ENCODE measurements around the gene MRC2.

Gene MRC2

GRCh38 chr17:62703776-62704380 lies 76.4 kb downstream of the MRC2 start:
- DNase-seq = peak; percentile 42 to 65 (median 52)

- DNase-seq = no peak
These were observed 77.0 kb downstream of the MRC2 start for GRCh38 chr17:62704381-62704971.

DNA sequence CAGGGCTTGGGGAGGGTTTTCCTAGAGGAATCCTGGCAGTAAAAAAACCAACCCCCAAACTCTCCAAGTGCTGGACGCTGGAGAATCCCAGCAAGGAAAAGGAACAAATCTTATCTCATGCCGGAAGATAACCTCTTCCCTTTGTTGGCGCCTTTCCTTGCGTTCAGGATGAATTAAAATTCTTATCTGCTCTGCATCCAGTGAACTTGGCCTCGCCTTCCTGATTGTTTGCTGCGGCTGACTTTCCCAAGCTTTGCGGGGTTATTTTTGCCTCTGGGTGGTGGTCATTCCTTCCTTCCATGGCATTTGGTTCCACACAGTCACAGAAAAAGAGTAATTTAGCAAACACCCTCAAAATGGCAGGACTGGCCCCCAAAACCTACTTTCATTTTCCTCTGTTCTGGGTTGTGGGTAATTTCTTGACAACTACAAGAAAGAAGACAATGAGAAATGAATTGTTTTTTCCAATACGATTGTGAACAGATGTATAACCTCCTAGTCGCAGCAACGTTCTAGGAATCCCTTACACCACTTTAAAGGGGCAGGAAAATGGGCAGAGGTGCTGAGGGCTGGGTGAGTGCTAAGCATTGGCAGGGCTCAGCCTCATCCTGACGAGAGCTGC lies 77.8 kb downstream of the MRC2 start:
- DNase-seq = no peak

DNA sequence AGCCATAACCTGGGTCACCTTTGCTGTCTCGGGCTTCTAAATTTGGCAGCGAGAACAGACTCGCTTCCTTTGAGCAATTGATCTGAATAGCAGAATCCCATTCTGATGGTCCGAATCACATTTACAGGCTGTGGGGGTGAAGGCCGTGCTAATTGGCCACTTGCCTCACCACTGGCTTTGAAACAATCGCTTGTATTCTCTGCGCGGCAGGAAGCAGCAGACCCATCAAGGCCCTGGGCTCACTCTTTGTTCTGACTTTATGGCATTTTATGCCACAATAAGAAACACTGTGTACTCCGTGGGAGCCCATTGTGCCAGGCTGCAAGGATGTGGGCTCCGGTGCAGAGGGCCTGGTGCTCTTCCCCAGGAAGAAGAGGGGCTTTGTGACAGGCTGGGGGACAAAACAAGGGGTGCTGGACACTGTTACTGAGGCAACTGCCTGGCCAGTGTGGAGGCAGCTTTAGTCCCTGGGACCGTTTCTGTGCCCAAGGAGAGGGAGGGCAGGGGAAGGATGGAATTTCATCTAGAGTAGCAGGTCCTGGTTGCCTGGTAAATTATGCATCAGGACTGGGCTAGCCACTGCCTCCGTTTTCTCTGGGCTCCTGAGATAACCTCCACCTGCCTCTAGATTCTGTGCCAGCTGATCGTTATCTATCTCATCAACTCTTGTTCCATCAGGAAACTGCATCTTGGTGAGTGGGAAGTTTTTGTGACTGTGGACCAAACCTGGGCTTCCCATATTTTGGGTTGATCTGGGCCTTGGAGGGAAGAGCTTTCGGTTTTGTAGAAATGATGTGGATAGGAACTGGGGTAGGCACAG lies 78.5 kb downstream of the MRC2 start:
- no peak for DNase-seq

DNA sequence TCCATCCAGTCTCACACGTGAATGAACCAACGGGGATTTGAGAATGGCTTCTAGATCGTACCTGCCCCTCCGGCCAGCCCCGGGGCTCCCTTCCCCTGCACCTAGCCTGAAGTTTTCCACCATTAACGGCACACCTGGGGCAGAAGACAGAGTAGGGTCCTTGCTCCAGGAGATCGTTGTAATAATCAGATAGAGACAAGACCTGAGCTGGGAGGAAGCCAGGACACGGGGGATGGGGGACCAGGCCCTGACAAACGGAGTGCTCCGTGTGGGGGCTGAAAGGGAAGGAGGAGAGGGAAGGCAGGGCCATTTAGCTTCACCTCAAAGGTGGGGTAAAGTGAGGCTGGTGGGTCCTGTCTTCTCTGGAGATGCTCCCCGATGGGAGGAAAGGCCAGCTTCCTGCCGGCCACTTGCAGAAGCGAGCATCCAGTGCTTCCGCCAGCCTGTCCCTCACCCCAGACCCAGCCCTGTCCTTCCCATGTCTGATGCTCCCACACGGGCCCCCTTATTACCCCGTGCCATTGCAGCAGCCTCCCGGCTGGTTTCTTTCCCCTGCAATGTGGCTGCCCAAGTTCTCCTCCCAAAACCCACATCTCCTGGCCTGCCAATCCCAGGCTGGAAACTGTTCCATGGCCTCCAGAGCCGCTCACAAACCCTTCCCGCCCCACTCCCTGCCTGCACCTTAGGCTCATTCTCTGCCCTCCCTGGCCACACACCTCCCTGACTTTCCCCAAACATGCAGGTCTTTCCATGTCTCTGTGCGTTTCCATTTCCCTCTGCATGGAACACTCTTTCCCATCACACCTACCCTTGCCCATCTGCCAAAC lies 79.3 kb downstream of the MRC2 start:
- DNase-seq = no peak

GRCh38 chr17:62707425-62707739 lies 79.9 kb downstream of the MRC2 start:
- DNase-seq = no peak

DNA sequence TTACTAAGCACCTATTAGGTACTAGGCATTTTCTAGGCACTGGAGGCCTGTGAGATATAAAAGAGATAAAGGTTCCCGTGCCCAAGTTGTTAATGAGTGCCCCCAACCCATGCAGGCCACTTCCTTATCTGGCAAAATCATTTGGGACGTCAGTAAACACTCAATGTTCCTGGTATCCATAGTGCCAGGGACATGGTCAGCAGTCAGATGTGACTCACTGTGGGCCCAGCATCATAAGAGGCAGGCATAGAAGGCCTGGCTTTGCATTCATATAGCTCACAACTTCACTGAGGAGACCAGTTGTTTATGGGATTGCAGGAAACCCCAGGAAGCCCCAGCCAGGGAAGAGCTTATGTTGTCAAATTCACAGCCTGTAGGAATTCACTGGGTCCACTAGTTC lies 81.1 kb downstream of the MRC2 start:
- DNase-seq = no peak

DNA sequence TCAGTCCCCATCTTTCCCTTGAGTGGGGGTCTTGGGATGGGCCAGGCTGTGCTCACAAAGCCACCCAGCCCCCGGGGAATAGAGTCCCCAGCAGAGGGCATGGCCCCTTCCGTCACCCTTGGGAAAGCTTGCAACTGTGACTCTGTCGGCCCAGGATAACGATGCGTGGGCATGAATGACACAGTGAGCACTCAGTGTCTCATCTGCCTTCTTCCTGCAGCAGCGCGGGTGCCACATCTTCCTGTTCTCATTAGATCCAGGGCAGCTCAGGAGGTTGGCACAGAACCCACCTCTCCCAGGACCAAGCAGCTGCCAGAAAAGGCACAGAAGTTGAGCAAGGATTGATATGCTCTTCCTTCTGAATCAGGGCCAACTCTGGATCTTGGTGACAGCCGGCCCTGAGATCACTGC lies 84.7 kb downstream of the MRC2 start:
- DNase-seq = no peak

GRCh38 chr17:62713086-62713881 lies 85.8 kb downstream of the MRC2 start:
- no peak for DNase-seq

- no peak for DNase-seq
These were observed 86.7 kb downstream of the MRC2 start for GRCh38 chr17:62714016-62714777.

GRCh38 chr17:62715882-62716390 lies 88.5 kb downstream of the MRC2 start:
- DNase-seq = no peak

DNA sequence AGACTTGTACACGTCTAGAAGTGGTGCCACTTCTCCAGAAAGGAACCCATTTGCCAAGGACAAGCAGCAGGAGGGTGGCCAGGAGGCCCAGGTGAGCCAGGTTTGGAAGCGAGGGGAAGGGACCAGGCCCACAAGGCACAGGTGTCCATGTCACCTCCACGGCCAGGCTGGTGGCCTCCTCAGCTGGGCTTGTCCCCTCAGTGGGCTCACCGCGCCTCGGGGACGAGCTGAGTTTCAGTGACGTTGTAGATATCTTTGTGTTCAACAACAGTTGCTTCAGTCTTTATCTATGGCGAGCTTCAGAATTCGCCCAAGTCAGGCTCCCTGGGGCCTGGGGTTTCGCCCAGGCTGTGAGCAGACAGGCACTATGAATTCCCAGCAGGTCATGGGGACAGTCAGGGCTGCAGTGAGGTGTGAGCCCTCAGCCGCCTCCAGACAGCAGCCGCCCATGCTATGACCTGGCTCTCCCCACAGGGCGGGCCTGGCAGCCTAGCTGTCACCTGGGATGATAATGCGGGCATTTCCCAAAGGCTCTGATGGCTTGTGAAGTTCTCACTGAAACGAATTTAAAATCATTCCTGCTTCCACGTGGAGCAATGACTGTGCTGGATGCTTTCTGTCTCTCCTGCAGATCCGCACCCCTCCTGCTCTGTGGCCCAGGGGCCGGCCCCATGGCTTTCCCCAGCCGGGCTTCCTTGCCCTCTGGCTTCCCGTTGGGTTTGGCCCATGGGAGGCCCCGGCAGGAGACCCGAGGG lies 89.5 kb downstream of the MRC2 start:
- no peak for DNase-seq

DNA sequence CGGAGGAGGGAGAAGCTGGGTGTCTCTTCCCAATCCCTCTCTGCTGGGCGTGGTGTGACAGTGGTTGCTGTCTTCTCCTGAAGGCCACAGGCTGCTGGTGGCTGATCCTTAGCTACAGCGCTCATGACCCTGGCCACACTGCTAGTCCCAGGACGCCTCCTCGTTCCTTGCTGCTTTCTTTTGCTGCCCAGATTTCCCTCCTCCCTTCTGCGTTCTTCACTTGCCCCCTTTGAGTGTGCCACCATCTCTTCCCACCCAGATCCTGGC lies 90.1 kb downstream of the MRC2 start:
- DNase-seq = no peak

DNA sequence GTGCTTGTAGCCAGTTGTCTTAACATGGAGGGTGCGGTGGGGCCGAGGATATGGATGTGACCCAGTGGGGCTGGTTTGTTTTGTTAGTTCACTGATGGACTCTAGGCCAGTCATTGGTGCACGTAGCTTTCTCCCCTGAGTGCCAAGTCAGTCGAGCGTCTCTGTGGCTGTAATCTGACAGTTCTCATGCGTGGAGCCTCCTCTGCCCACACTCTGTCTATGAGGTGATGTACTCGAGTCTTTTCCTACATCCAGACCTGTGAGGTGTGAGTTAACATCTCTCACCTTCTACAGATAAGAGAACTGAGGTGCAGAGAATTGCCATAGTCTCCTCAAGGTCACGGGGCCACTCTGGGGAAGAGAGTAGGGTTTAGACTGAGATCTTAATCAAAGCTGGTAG lies 90.4 kb downstream of the MRC2 start:
- DNase-seq = no peak

DNA sequence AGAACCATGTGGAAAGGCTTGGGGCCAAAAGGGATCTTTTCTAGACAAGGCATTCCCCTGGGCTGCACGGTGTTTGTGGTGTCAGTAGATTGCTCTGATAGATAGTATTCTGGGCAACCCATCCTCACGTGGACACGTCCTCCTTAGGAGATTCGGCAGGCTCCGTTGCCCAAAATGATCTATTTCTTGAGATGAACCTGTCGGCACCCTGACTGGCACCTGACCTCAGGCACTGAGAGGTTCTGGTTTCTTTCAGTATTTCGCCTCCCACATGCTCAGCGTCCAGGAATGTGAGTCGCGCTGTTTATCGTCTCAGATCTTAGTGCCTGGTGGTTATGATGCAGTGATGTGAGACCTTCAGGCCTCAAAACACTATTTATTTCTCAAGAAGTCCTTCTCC lies 91.0 kb downstream of the MRC2 start:
- no peak for DNase-seq

DNA sequence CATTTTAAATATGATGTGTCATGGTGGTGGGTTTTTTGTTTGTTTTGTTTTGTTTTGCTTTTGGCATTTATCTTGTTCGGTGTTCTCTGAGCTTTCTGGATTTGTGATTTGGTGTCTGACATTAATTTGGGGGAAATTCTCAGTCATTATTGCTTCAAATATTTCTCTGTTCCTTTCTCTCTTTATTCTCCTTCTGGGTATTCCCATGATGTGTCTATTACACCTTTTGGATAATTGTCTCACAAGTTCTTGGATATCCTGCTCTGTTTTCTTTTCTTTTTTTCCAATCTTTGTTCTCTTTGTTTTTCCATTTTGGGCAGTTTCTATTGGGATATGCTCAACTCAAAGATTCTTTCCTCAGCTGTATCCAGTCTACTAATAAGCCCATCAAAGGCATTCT lies 92.1 kb downstream of the MRC2 start:
- no peak for DNase-seq

DNA sequence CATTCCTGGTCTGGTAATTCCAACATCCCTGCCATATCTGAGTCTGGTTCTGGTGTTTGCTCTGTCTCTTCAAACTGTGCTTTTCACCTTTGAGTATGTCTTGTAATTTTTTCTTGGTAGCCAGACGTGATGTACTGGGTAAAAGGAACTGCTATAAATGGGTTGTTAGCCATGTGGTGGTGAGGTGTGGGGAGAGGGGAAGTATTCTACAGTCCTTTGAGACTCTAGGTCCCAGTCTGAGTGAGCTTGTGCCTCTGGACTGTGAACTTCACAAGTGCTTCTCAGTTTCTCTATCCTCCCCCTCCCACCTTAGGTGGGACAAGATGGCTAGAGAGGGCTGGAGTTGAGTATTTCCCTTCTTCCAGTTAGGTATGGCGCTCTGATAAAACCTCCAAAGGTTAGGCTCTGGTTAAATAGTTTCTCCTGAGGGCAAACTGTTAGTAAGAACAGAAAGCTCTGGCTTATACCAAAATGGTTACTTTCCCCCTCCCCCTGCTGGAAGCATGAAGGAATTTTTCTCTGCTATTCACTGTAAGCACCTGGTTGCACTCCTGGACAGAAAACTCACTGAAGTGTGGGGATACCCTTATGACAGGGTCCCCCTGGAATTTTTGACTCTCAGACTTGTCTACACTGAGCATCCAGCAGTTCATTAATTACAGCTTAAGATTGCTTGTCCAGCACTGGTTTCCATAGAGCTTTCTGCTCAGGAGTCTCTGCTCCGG lies 92.8 kb downstream of the MRC2 start:
- no peak for DNase-seq

DNA sequence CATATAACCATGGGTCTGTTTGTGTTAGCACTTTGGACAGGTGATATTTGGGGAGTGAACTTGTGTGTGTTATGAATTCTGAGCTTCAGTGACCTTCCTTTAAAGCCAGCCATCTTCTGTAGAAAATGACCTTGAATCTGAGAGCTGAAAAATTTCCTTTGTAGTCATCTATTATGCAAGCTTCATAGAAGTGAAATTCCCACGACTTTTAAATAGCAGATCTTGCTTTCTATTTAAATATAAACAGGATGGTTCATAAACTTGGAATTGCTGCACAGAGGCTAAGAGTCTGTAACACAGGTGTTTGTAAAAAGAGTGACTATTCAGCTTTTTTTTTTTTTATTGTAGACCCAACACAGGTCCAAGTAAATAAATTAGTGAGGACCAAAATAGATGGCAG lies 95.2 kb downstream of the MRC2 start:
- no peak for DNase-seq

- DNase-seq = no peak
These were observed 96.4 kb downstream of the MRC2 start for GRCh38 chr17:62723842-62724241.
